Mammary epithelial cell (primary cell): ENCODE results near the gene NDUFAF8.

Experiments used
- EZH2 ChIP-seq: IDR thresholded peaks from 2 replicates; pipeline ENCODE4 v1.6.1; 2012; ENCODE audit warnings: low read length, inconsistent platforms, borderline replicate concordance
- TF ChIP-seq, protein P1 (sequence below), 2 donors: IDR thresholded peaks in 1 of 2; conservative IDR thresholded peaks in 1 of 2; 2 replicates each; pipeline ENCODE4 v1.5.1; 2011 to 2012; ENCODE audit warnings: inconsistent platforms in 2 of 2, low read length in 2 of 2, mild to moderate bottlenecking in 2 of 2, control low read depth in 1 of 2, low read depth in 1 of 2; ENCODE audit not compliant: insufficient read depth in 1 of 2; ENCODE audit errors: extremely low read depth in 1 of 2

DNA sequence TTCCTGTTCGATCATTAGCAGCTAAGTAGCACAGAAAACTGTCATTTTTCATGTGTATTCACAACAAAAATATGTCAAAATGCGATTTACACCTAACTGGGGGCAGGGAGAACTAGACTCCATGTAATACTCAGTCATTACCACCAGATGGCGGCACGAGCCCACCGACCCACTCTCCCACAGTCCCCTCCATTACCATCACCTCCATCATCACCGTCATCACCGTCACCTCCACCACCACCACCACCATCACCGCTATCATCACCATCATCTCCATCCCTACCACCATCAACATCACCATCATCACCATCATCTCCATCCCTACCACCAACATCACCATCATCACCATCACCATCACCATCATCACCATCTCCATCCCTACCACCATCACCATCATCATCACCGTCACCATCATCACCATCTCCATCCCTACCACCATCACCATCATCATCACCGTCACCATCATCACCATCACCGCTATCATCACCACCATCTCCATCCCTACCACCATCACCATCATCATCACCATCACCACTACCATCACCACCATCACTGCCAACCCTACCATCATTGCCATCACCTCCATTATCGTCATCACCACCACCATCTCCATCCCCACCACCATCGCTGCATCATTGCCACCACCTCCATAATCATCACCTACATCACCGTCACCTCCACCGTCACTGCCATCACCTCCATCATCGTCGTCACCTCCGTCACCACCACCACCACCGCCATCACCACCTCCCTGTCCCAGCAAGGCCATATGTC is 14.4 kb downstream of the NDUFAF8 start:
- TF ChIP-seq, protein P1, sequence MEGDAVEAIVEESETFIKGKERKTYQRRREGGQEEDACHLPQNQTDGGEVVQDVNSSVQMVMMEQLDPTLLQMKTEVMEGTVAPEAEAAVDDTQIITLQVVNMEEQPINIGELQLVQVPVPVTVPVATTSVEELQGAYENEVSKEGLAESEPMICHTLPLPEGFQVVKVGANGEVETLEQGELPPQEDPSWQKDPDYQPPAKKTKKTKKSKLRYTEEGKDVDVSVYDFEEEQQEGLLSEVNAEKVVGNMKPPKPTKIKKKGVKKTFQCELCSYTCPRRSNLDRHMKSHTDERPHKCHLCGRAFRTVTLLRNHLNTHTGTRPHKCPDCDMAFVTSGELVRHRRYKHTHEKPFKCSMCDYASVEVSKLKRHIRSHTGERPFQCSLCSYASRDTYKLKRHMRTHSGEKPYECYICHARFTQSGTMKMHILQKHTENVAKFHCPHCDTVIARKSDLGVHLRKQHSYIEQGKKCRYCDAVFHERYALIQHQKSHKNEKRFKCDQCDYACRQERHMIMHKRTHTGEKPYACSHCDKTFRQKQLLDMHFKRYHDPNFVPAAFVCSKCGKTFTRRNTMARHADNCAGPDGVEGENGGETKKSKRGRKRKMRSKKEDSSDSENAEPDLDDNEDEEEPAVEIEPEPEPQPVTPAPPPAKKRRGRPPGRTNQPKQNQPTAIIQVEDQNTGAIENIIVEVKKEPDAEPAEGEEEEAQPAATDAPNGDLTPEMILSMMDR (conservative IDR thresholded peaks at IDR 0.05 in 1 of 2, IDR thresholded peaks at IDR 0.05 in 1 of 2; ENCODE audit: extremely low read depth in 1 of 2, insufficient read depth in 1 of 2, low read depth in 1 of 2, low read length in 2 of 2): peak; percentile 61 to 66
- no peak for TF ChIP-seq EZH2
